ENCODE data around the gene GIPR. TPM values are rescaled to one million over a fixed set of nuclear protein-coding genes. Genes with fewer than 3 reads are reported as not detected.
A peak's percentile ranks its signal among the peaks of the same experiment; 100 is the strongest.

Gene GIPR
- total and polyA plus RNA-seq, 2 experiments from 2014 or later, result 0.42 to 1.2 TPM

DNA sequence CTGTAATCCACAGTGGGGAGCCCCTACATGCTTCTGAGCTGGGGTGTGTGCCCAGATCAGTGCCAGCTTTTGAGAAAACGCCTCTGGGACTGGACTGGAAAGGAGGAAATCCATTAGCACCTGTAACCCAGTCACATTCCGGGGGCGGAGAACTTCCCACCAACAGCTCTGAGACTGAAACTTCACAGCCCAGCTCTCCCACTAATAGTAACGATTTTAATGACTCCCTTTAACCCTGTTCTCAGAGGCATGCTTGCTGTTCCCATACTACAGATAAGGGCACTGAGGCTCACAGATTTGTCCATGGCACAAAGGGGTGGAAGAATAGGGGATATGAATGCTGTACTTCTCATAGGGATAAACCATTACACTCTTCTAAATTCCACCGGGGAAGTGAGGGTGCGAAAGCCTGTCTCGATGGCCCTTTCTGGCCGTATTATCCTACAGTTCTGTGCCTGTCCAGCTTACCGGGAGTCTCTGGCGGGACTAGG is 61.8 kb downstream of the GIPR start (continued):
- TF ChIP-seq CTCF (conservative IDR thresholded peaks at IDR 0.05; ENCODE audit: low read depth in 2 of 2) (no peak), POLR2AphosphoS5 (IDR thresholded peaks at IDR 0.05; ENCODE audit: low read depth) (no peak), CREB1 (CRISPR knock-in tag; IDR thresholded peaks at IDR 0.05; ENCODE audit: low read depth) (no peak), JUNB (IDR thresholded peaks at IDR 0.05; ENCODE audit: unreplicated experiment) (no peak)

DNA sequence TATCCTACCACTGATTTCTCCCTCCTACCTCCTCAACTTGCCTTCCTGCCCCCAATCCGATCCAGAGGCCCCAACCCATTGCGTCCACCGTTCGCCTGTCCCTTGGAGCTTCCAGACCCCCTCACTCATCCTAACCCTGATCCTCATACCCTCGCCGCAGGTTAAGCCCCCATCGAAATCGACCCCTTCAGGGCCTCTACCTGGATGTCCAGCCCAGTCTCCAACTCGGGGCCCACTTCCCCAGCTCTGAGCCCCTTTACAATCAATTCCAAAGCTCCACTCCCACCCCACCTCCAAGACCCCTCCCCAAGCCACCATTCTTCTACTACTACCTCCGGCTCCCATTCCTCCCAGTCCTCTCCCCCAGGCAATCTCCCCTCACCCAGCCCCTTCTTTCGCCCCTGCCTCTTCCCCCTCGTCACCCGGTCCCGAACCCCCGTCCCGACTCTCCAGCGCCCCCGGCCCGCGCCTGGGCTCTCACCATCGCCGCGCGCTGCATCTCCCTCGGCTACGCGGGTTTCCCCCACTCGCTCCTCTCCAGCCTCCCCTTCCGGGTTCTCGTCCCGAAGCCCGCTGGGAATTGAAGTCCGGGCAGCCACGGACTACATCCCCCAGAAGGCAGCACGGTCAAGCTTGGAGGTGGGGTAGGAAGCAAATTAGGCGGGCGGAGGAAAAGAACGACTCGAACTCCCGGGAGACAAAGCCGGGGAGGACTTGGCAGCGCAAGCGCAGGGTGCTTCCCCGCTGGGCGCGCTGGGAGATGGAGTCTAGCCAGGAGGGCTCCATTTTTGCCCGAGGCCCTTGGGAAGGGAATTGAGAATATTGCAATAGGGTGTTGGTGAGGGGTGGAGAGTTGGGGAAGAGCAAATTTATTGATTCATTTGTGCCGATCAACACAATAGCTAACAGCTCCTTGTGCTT is 62.6 kb downstream of the GIPR start, which contains the start of gene FBXO46:
FBXO46 (minus strand) TSS at position 529 of the 921 bp plus-strand sequence. CDS start 17,401 bp downstream, outside the sequence.
- H3K4me2 ChIP-seq, result peak within 1 kb of the TSS; percentile 85
- peak; percentile 99 for DNase-seq (ENCODE audit: low spot score)
- ATAC-seq, result peak; percentile 96
- peaks cover 12% of the 10 kb centered on the region for H4K20me1 ChIP-seq (replicated peaks; ENCODE audit: insufficient read depth)
- peak within 1 kb of the TSS; percentile 34; the same call in 1 of the 2 replicates for H3K27ac ChIP-seq (ENCODE audit: low read depth)
- peaks cover 8% of the 10 kb centered on the region for H3K4me1 ChIP-seq (ENCODE audit: insufficient read depth)
- peaks cover 3% of the 10 kb centered on the region; the same call in 1 of the 2 replicates for H3F3A ChIP-seq (replicated peaks; ENCODE audit: low read depth)
- H3K27me3 ChIP-seq (ENCODE audit: insufficient read depth), result no peaks in the 10 kb centered on the region
- no peaks in the 10 kb centered on the region for H3K9me3 Mint-ChIP-seq
- H3K36me3 Mint-ChIP-seq (ENCODE audit: low read depth), result no peaks in the 10 kb centered on the region
- peak within 1 kb of the TSS; percentile 85 for H3K27ac Mint-ChIP-seq
- peaks cover 48% of the 10 kb centered on the region for H3K79me2 ChIP-seq (replicated peaks; ENCODE audit: insufficient read depth)
- H3K4me3 Mint-ChIP-seq, result peak within 1 kb of the TSS; percentile 92
- H3K36me3 ChIP-seq (ENCODE audit: insufficient read depth), result no peaks in the 10 kb centered on the region
- TF ChIP-seq POLR2AphosphoS5 (IDR thresholded peaks at IDR 0.05; ENCODE audit: low read depth) (peak; percentile 94), JUNB (IDR thresholded peaks at IDR 0.05; ENCODE audit: unreplicated experiment) (peak; percentile 49), CREB1 (CRISPR knock-in tag; IDR thresholded peaks at IDR 0.05; ENCODE audit: low read depth) (peak; percentile 38; the same call in 1 of the 2 replicates), ETS1 (IDR thresholded peaks at IDR 0.05) (peak; percentile 99), CTCF (conservative IDR thresholded peaks at IDR 0.05; ENCODE audit: low read depth in 2 of 2) (peak; percentile 23 to 40; a peak in 2 of 4 replicates), NANOG (IDR thresholded peaks at IDR 0.05; ENCODE audit: borderline replicate concordance) (no peak)
- H2AFZ ChIP-seq, result no peak within 1 kb of the TSS; the same call in 1 of the 2 replicates
- H3K27me3 Mint-ChIP-seq (ENCODE audit: insufficient read depth, low read depth, poor library complexity), result peaks cover 1% of the 10 kb centered on the region
- H3K4me1 Mint-ChIP-seq, result peaks cover 9% of the 10 kb centered on the region
- H3K9me2 ChIP-seq (ENCODE audit: insufficient read depth), result no peaks in the 10 kb centered on the region
- peak within 1 kb of the TSS; percentile 87 for H3K4me3 ChIP-seq

MicroRNA genes within 50 kb of the gene (microRNA counts, 767-probe panel; counts per million panel counts)
- microRNA hsa-miR-330-3p (not detected), microRNA hsa-miR-330-5p (not detected), microRNA hsa-miR-642a-5p (not detected), microRNA hsa-miR-642b-3p (not detected)

Small RNA genes lying within 50 kb of the gene (microRNA-seq; reads per million reads assigned to microRNA genes)
- gene MIR330 (50.5 reads per million, percentile 58 among the genes with 10 or more reads in this experiment), gene MIR642A (not detected), gene MIR642B (not detected)

Small RNA genes lying within 50 kb of the gene (small RNA-seq; reads per million reads assigned to genes)
- gene MIR642A (ENCODE audit: low replicate concordance) (not detected), gene RN7SL836P (ENCODE audit: low replicate concordance) (0.15 reads per million)

Other genes starting within 250 kb of the GIPR start
- gene ERCC1, start 244.3 kb upstream of the GIPR start, total RNA-seq (2014; rRNA removed; shearing (Covaris generic)), result 39.0 and 45.9 TPM in 2 replicates
- 52.3 and 56.3 TPM in 2 replicates for gene ERCC1, start 244.3 kb upstream of the GIPR start, polyA plus RNA-seq (2016; fragmentation: Nextera tagmentation; extraction: Ambion mirVana)
- gene FOSB, start 200.2 kb upstream of the GIPR start, total RNA-seq (2014; rRNA removed; shearing (Covaris generic)), result 0.89 and 1.9 TPM in 2 replicates
- 0.55 and 0.77 TPM in 2 replicates for gene FOSB, start 200.2 kb upstream of the GIPR start, polyA plus RNA-seq (2016; fragmentation: Nextera tagmentation; extraction: Ambion mirVana)
- 22.8 and 32.1 TPM in 2 replicates for gene RTN2, start 171.2 kb upstream of the GIPR start, total RNA-seq (2014; rRNA removed; shearing (Covaris generic))
- gene RTN2, start 171.2 kb upstream of the GIPR start, polyA plus RNA-seq (2016; fragmentation: Nextera tagmentation; extraction: Ambion mirVana), result 7.0 and 8.6 TPM in 2 replicates
- 9.6 and 15.2 TPM in 2 replicates for gene PPM1N, start 169.8 kb upstream of the GIPR start, total RNA-seq (2014; rRNA removed; shearing (Covaris generic))
- 25.1 and 30.1 TPM in 2 replicates for gene PPM1N, start 169.8 kb upstream of the GIPR start, polyA plus RNA-seq (2016; fragmentation: Nextera tagmentation; extraction: Ambion mirVana)
- 146 and 147 TPM in 2 replicates for gene VASP, start 160.7 kb upstream of the GIPR start, total RNA-seq (2014; rRNA removed; shearing (Covaris generic))
- gene VASP, start 160.7 kb upstream of the GIPR start, polyA plus RNA-seq (2016; fragmentation: Nextera tagmentation; extraction: Ambion mirVana), result 60.3 and 68.3 TPM in 2 replicates
- 13.5 and 14.5 TPM in 2 replicates for gene OPA3, start 83.4 kb upstream of the GIPR start, total RNA-seq (2014; rRNA removed; shearing (Covaris generic))
- 9.1 and 11.5 TPM in 2 replicates for gene OPA3, start 83.4 kb upstream of the GIPR start, polyA plus RNA-seq (2016; fragmentation: Nextera tagmentation; extraction: Ambion mirVana)
- gene GPR4, start 66.0 kb upstream of the GIPR start, total RNA-seq (2014; rRNA removed; shearing (Covaris generic)), result 0.14 and 0.35 TPM in 2 replicates
- 0.06 and 0.59 TPM in 2 replicates for gene GPR4, start 66.0 kb upstream of the GIPR start, polyA plus RNA-seq (2016; fragmentation: Nextera tagmentation; extraction: Ambion mirVana)
- 28.9 and 33.9 TPM in 2 replicates for gene EML2, start 28.8 kb upstream of the GIPR start, total RNA-seq (2014; rRNA removed; shearing (Covaris generic))
- gene EML2, start 28.8 kb upstream of the GIPR start, polyA plus RNA-seq (2016; fragmentation: Nextera tagmentation; extraction: Ambion mirVana), result 7.1 and 8.0 TPM in 2 replicates
- 169 and 226 TPM in 2 replicates for gene SNRPD2, start 23.7 kb downstream of the GIPR start, total RNA-seq (2014; rRNA removed; shearing (Covaris generic))
- gene SNRPD2, start 23.7 kb downstream of the GIPR start, polyA plus RNA-seq (2016; fragmentation: Nextera tagmentation; extraction: Ambion mirVana), result 1,375 and 1,400 TPM in 2 replicates
- 23.0 and 26.2 TPM in 2 replicates for gene QPCTL, start 24.4 kb downstream of the GIPR start, total RNA-seq (2014; rRNA removed; shearing (Covaris generic))
- 8.6 and 10.6 TPM in 2 replicates for gene QPCTL, start 24.4 kb downstream of the GIPR start, polyA plus RNA-seq (2016; fragmentation: Nextera tagmentation; extraction: Ambion mirVana)
- gene FBXO46, start 62.7 kb downstream of the GIPR start, total RNA-seq (2014; rRNA removed; shearing (Covaris generic)), result 34.4 and 35.8 TPM in 2 replicates
- gene FBXO46, start 62.7 kb downstream of the GIPR start, polyA plus RNA-seq (2016; fragmentation: Nextera tagmentation; extraction: Ambion mirVana), result 9.4 and 12.0 TPM in 2 replicates
- 0.16 and 0.28 TPM in 2 replicates for gene MEIOSIN, start 65.2 kb downstream of the GIPR start, total RNA-seq (2014; rRNA removed; shearing (Covaris generic))
- 0.21 TPM in 1 of 2 replicates, not detected in the other for gene MEIOSIN, start 65.2 kb downstream of the GIPR start, polyA plus RNA-seq (2016; fragmentation: Nextera tagmentation; extraction: Ambion mirVana)
- 16.1 and 22.6 TPM in 2 replicates for gene SIX5, start 101.0 kb downstream of the GIPR start, total RNA-seq (2014; rRNA removed; shearing (Covaris generic))
- 10.1 and 12.4 TPM in 2 replicates for gene SIX5, start 101.0 kb downstream of the GIPR start, polyA plus RNA-seq (2016; fragmentation: Nextera tagmentation; extraction: Ambion mirVana)
- 18.9 and 24.0 TPM in 2 replicates for gene DMPK, start 114.3 kb downstream of the GIPR start, total RNA-seq (2014; rRNA removed; shearing (Covaris generic))
- gene DMPK, start 114.3 kb downstream of the GIPR start, polyA plus RNA-seq (2016; fragmentation: Nextera tagmentation; extraction: Ambion mirVana), result 9.2 and 9.8 TPM in 2 replicates
- gene DMWD, start 124.6 kb downstream of the GIPR start, total RNA-seq (2014; rRNA removed; shearing (Covaris generic)), result 33.1 and 45.6 TPM in 2 replicates
- 11.8 and 12.1 TPM in 2 replicates for gene DMWD, start 124.6 kb downstream of the GIPR start, polyA plus RNA-seq (2016; fragmentation: Nextera tagmentation; extraction: Ambion mirVana)
- gene RSPH6A, start 147.1 kb downstream of the GIPR start, total RNA-seq (2014; rRNA removed; shearing (Covaris generic)), result 0.21 and 0.23 TPM in 2 replicates
- 0.11 TPM in 1 of 2 replicates, not detected in the other for gene RSPH6A, start 147.1 kb downstream of the GIPR start, polyA plus RNA-seq (2016; fragmentation: Nextera tagmentation; extraction: Ambion mirVana)
- 64.0 and 82.1 TPM in 2 replicates for gene SYMPK, start 194.9 kb downstream of the GIPR start, total RNA-seq (2014; rRNA removed; shearing (Covaris generic))
- 33.9 and 36.8 TPM in 2 replicates for gene SYMPK, start 194.9 kb downstream of the GIPR start, polyA plus RNA-seq (2016; fragmentation: Nextera tagmentation; extraction: Ambion mirVana)
- 15.1 and 17.5 TPM in 2 replicates for gene FOXA3, start 196.1 kb downstream of the GIPR start, total RNA-seq (2014; rRNA removed; shearing (Covaris generic))
- 11.1 and 11.7 TPM in 2 replicates for gene FOXA3, start 196.1 kb downstream of the GIPR start, polyA plus RNA-seq (2016; fragmentation: Nextera tagmentation; extraction: Ambion mirVana)
- gene IRF2BP1, start 217.9 kb downstream of the GIPR start, total RNA-seq (2014; rRNA removed; shearing (Covaris generic)), result 36.0 and 41.6 TPM in 2 replicates
- gene IRF2BP1, start 217.9 kb downstream of the GIPR start, polyA plus RNA-seq (2016; fragmentation: Nextera tagmentation; extraction: Ambion mirVana), result 9.7 and 10.4 TPM in 2 replicates
- gene MYPOP, start 234.4 kb downstream of the GIPR start, total RNA-seq (2014; rRNA removed; shearing (Covaris generic)), result 6.9 and 7.9 TPM in 2 replicates
- 2.7 and 3.0 TPM in 2 replicates for gene MYPOP, start 234.4 kb downstream of the GIPR start, polyA plus RNA-seq (2016; fragmentation: Nextera tagmentation; extraction: Ambion mirVana)
- gene NANOS2, start 246.6 kb downstream of the GIPR start, total RNA-seq (2014; rRNA removed; shearing (Covaris generic)), result 0.14 TPM in 1 of 2 replicates, not detected in the other
- 0.11 TPM in 1 of 2 replicates, not detected in the other for gene NANOS2, start 246.6 kb downstream of the GIPR start, polyA plus RNA-seq (2016; fragmentation: Nextera tagmentation; extraction: Ambion mirVana)

All from GM23338 (cell line).